Measurements from ENCODE around the gene NAALADL2.

Gene NAALADL2

GRCh38 chr3:175214216-175214615 is 355.1 kb downstream of the NAALADL2 start:
- TF ChIP-seq CTCF (IDR thresholded peaks at IDR 0.05; ENCODE audit: low read depth, low read length): no peak
- no peak for DNase-seq (ENCODE audit: extremely low read depth, low read depth)

- DNase-seq (ENCODE audit: extremely low read depth, low read depth): no peak
- no peak for TF ChIP-seq CTCF (IDR thresholded peaks at IDR 0.05; ENCODE audit: low read depth, low read length)
These were observed 356.7 kb downstream of the NAALADL2 start for GRCh38 chr3:175215833-175216232.

- DNase-seq (ENCODE audit: extremely low read depth, low read depth): no peak
- TF ChIP-seq CTCF (IDR thresholded peaks at IDR 0.05; ENCODE audit: low read depth, low read length): no peak
These were observed 363.2 kb downstream of the NAALADL2 start for GRCh38 chr3:175222356-175222755.

DNA sequence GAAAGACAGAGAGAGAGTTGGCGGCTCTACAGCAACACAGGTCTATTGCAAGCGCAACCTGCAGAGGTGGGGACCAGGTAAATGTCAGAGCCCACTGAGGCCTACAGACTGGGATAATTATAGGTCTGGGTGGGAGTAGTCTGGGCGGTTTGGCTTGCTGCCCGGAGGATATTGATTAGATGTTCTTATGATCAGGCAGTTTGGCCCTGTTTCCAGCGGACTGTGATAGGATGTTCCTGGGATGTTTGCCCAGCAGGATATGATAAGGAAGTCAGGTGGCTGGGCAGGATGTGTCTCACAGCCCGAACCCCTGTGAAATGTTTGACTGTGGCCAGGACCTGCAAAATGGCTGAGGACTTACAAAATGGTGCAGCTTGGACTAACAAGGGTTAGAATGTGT is 364.9 kb downstream of the NAALADL2 start:
- no peak for TF ChIP-seq CTCF (IDR thresholded peaks at IDR 0.05; ENCODE audit: low read depth, low read length)
- no peak for DNase-seq (ENCODE audit: extremely low read depth, low read depth)

DNA sequence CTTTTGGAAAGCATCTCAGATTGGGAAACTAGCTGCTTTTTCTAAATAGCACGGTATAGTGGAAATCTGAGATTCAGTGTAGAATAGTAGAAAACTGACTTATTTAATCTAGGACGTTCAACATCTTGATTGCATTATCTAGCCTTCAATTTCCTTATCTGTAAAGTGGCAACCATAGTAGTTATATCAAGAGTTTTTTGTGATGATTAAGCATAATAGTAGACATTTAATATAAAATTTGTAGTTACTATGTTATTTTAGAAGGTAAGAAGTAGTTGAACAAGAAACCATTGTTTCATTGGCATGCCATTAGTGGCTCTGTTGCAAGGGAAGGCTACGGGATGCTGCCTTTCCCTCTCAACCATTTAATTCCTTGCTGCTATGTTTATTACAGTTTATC is 367.3 kb downstream of the NAALADL2 start:
- no peak for TF ChIP-seq CTCF (IDR thresholded peaks at IDR 0.05; ENCODE audit: low read depth, low read length)
- no peak for DNase-seq (ENCODE audit: extremely low read depth, low read depth)

- no peak for TF ChIP-seq CTCF (IDR thresholded peaks at IDR 0.05; ENCODE audit: low read depth, low read length)
- no peak for DNase-seq (ENCODE audit: extremely low read depth, low read depth)
These were observed 368.0 kb downstream of the NAALADL2 start for GRCh38 chr3:175227126-175227525.

- no peak for TF ChIP-seq CTCF (IDR thresholded peaks at IDR 0.05; ENCODE audit: low read depth, low read length)
- DNase-seq (ENCODE audit: extremely low read depth, low read depth): no peak
These were observed 375.1 kb downstream of the NAALADL2 start for GRCh38 chr3:175233957-175234940.
